Epithelial cell of esophagus (primary cell): ENCODE measurements around the gene STIM1.
"Not testable (repeated sequence)": the region's sequence is repeated elsewhere in the genome, so short reads cannot be mapped to it uniquely, and the experiment has no call there.

Experiments used
- DNase-seq: peaks from one replicate; pipeline ENCODE4 v3.0.0; 2010; ENCODE audit warnings: low read depth
- H3K4me3 ChIP-seq: 2 replicates; pipeline ENCODE4 v1.5.1; 2011; ENCODE audit warnings: mild to moderate bottlenecking, low read length, control low read depth
- TF ChIP-seq, protein P1 (sequence below): IDR thresholded peaks from 2 replicates; pipeline ENCODE4 v1.5.1; 2011; ENCODE audit warnings: low read depth, mild to moderate bottlenecking, low read length, control low read depth, inconsistent platforms; ENCODE audit not compliant: insufficient read depth; ENCODE audit errors: missing control alignments

STIM1 gene

DNA sequence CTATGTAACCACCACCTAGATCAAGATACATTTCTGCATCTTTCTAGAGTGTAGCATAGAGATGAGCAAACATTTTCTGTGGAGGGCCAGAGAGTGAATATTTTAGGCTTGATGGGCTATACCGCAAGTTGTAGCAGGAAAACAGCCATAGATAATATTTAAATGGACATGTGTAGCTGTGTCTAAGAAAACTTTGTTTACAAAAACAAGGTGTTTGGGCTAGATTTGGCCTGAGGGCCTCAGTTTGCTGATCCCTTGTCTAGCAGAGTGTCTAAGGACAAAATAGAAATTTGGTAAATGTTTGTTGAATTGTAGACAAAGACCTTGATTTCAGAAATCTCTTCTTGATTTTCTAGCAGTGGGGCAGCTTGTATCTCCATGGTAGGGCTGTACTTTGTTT lies 36.3 kb downstream of the STIM1 start:
- H3K4me3 ChIP-seq: no peak overlapping the region
- no peak for DNase-seq
- TF ChIP-seq, protein P1, sequence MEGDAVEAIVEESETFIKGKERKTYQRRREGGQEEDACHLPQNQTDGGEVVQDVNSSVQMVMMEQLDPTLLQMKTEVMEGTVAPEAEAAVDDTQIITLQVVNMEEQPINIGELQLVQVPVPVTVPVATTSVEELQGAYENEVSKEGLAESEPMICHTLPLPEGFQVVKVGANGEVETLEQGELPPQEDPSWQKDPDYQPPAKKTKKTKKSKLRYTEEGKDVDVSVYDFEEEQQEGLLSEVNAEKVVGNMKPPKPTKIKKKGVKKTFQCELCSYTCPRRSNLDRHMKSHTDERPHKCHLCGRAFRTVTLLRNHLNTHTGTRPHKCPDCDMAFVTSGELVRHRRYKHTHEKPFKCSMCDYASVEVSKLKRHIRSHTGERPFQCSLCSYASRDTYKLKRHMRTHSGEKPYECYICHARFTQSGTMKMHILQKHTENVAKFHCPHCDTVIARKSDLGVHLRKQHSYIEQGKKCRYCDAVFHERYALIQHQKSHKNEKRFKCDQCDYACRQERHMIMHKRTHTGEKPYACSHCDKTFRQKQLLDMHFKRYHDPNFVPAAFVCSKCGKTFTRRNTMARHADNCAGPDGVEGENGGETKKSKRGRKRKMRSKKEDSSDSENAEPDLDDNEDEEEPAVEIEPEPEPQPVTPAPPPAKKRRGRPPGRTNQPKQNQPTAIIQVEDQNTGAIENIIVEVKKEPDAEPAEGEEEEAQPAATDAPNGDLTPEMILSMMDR: no peak

DNA sequence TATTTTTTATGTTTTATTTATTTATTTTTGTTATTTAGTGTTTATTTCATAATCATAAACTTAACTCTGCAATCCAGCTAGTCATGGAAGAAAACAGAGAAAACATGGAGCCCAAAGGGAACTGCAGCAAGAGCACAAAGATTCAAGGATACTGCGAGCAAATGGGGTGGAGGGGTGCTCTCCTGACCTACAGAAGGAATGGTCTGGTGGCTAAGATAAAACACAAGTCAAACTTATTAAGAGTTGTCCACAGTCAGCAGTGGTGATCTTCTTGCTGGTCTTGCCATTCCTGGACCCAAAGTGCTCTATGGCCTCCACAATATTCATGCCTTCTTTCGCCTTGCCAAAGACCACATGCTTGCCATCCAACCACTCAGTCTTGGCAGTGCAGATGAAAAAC lies 36.7 kb downstream of the STIM1 start:
- no peak for DNase-seq
- TF ChIP-seq, protein P1: no peak
- no peak overlapping the region for H3K4me3 ChIP-seq

DNA sequence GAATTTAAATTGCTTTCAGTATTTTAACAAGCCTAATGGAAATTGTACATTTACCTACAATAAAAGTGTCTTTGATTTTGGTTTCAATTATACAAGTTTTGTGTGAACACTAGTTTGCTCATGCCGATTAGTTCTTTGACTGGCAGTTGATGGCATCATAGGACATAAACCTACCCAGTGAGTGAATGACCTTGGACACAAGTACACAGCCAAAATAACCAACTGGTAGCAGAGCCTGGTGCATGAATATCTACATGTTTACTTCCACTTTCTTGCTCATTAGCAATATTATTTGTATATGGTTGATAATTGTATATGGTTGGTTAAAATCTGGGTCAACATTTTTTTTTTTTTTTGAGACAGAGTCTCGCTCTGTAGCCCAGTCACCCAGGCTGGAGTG lies 37.8 kb downstream of the STIM1 start:
- DNase-seq: no peak
- TF ChIP-seq, protein P1: no peak
- no peak overlapping the region for H3K4me3 ChIP-seq

DNA sequence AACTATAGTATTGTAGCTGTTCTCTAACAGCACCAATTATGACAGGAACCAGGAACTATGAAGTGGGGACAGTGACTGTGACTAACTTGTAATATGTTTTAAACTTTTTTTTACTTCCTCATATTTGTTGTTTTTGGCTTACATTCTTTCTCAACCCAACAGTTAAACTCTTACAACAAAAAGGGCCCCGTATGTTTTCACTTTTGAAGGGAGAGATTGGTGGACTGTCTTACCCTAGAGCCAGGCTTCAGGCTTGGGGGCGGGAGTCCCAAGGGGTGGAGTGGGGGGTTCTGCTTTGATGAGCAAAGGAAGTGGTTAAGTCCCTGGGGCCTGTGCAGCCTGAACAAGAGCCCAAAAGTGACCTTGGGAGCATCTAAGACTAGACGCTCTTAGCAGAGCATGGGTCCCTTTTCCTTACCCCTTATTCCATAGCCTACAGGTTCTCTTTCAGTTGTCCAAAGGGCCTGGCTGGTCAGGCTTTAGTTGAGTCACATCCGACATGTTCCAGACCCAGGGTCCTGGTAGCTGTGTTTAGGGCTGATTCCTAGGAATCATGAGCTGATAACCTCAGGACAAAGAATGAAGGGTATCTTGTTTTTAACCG lies 38.8 kb downstream of the STIM1 start:
- no peak overlapping the region for H3K4me3 ChIP-seq
- DNase-seq: no peak
- TF ChIP-seq, protein P1: no peak

DNA sequence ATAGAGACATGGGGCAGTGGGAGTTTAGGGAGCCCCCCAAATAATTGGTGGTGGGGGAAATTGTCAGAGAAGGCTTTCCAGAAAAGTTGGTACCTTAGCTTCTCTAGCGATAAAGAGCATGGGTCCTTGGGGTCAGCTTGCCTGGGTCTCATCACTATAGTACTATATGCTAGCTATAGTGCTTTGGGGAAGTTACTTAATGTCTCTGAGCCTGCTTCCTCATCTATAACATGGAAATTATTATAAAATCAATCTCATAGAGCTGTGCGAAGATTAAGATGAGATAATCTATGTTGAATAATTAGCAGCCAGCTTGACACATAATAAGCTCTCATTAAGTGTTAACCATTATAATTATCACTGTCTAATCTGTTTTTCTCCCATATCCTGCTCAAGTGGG lies 41.2 kb downstream of the STIM1 start:
- TF ChIP-seq, protein P1: no peak
- no peak overlapping the region for H3K4me3 ChIP-seq
- DNase-seq: no peak

DNA sequence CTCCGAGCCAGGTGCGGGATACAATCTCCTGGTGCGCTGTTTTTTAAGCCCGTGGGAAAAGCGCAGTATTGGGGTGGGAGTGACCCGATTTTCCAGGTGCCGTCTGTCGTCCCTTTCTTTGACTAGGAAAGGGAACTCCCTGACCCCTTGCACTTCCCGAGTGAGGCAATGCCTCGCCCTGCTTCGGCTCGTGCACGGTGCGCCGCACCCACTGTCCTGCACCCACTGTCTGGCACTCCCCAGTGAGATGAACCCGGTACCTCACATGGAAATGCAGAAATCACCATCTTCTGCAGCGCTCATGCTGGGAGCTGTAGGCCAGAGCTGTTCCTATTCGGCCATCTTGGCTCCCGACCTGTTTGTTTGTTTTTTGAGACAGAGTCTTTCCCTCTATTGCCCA lies 44.8 kb downstream of the STIM1 start:
- DNase-seq, H3K4me3 ChIP-seq: not testable (repeated sequence)

DNA sequence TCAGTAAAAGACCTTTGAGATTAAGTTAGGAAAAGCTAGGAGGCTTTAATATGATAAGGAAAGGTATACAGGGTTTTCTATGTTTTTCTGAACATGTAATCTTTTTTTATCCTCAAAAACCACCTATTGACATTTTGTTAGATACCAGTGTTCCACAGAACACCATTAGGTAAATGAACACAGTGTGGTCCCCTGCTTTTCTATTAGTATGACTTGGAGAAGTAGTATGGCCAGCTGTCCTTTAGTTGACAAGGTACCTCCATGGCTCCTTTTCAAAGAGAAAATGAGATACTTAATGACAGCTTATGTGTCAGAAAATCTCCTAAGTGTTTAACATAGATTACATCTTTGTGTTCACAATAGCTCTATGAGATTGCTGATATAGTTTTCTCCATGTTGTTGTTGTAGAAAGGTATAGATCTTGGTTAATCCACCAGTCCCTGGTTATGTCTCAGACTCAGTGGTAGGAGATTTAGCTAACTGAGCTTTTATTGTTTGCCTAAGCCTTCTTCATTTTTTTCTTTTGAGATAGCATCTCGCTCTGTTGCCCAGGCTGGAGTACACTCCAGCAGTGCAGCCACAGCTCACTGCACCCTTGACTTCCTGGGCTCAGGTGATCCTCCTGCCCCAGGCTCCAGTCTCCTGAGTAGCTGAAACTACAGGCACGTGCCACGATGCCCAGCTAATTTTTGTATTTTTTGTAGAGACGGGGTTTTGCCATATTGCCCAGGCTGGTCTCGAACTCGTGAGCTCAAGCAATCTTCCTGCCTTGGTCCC lies 46.0 kb downstream of the STIM1 start:
- no peak for DNase-seq
- H3K4me3 ChIP-seq: no peak overlapping the region
- TF ChIP-seq, protein P1: no peak
